ENCODE results near the gene SRGAP2B.
"Not testable (repeated sequence)": the region's sequence is repeated elsewhere in the genome, so short reads cannot be mapped to it uniquely, and the experiment has no call there.

Gene SRGAP2B

GRCh38 chr1:144889450-144890115 is 205.5 kb downstream of the SRGAP2B start:
- DNase-seq, result not testable (repeated sequence)

GRCh38 chr1:144883022-144883421 is 212.1 kb downstream of the SRGAP2B start:
- DNase-seq, result peak in 1 of 2 donors; percentile 41

GRCh38 chr1:144882343-144882742 is 212.8 kb downstream of the SRGAP2B start:
- DNase-seq, result not testable (repeated sequence)

- not testable (repeated sequence) for DNase-seq
These were observed 236.5 kb downstream of the SRGAP2B start for GRCh38 chr1:144858607-144859006.

All from CD4-positive, alpha-beta T cell treated with Interferon alpha-2 for 1 hour (primary cell).